GM12874 (cell line): Measurements from ENCODE around the gene NEDD9.

ENCODE experiments used
- CTCF ChIP-seq: IDR thresholded peaks from 2 replicates; pipeline ENCODE4 v1.5.1; 2011; ENCODE audit warnings: low read depth, mild to moderate bottlenecking, control low read depth, low read length, moderate library complexity; ENCODE audit not compliant: insufficient read depth

Gene NEDD9

GRCh38 chr6:11276228-11276627 is 43.8 kb upstream of the NEDD9 start:
- TF ChIP-seq CTCF, result no peak

- TF ChIP-seq CTCF, result no peak
Measured at GRCh38 chr6:11275598-11275997, 43.1 kb upstream of the NEDD9 start.

GRCh38 chr6:11273406-11274065 is 41.1 kb upstream of the NEDD9 start:
- no peak for TF ChIP-seq CTCF

- no peak for TF ChIP-seq CTCF
Measured at GRCh38 chr6:11272491-11273192, 40.2 kb upstream of the NEDD9 start.

- no peak for TF ChIP-seq CTCF
Measured at GRCh38 chr6:11271228-11272020, 39.0 kb upstream of the NEDD9 start.

GRCh38 chr6:11270030-11271027 is 37.9 kb upstream of the NEDD9 start:
- TF ChIP-seq CTCF, result no peak
